Measurements from ENCODE around the gene ARHGAP8. TPM values are rescaled to one million over a fixed set of nuclear protein-coding genes. Genes with fewer than 3 reads are reported as not detected.

Gene ARHGAP8
- total and polyA plus RNA-seq, 2 donors (not counting 3 experiments of a cell fraction or from before 2014, with no cell fraction given) = not detected

GRCh38 chr22:44786610-44787009 lies 34.2 kb downstream of the ARHGAP8 start:
- TF ChIP-seq MYC (IDR thresholded peaks at IDR 0.05; ENCODE audit: low read depth, low read length) = no peak
- TF ChIP-seq JUN (IDR thresholded peaks at IDR 0.05; ENCODE audit: borderline replicate concordance, insufficient read depth, insufficient read length, low read depth) = no peak
- TF ChIP-seq GATA2 (IDR thresholded peaks at IDR 0.05; ENCODE audit: insufficient read depth, insufficient read length, low read depth, low read length) = no peak
- TF ChIP-seq POLR2AphosphoS5 (IDR thresholded peaks at IDR 0.05; ENCODE audit: insufficient read depth, low read depth, low read length) = no peak
- TF ChIP-seq EZH2 (IDR thresholded peaks at IDR 0.05; ENCODE audit: borderline replicate concordance, low read depth, low read length, severe bottlenecking) = no peak
- TF ChIP-seq MAX (IDR thresholded peaks at IDR 0.05; ENCODE audit: insufficient read depth, insufficient read length) = no peak
- no peak for TF ChIP-seq FOS (IDR thresholded peaks at IDR 0.05; ENCODE audit: borderline replicate concordance, insufficient read depth, low read length)
- TF ChIP-seq CTCF (IDR thresholded peaks at IDR 0.05; ENCODE audit: extremely low read depth in 1 of 2, insufficient read depth in 1 of 2, low read depth in 1 of 2, low read length in 2 of 2) = no peak
- TF ChIP-seq POLR2A (IDR thresholded peaks at IDR 0.05; ENCODE audit: low read depth, low read length) = no peak
- no peaks in the 10 kb centered on the region for H3K4me1 ChIP-seq (ENCODE audit: control insufficient read depth, extremely low read depth, insufficient read depth, low read length)
- H2AFZ ChIP-seq (ENCODE audit: low read depth, low read length) = no peak overlapping the region
- no peaks in the 10 kb centered on the region for H3K9me3 ChIP-seq (replicated peaks; ENCODE audit: control insufficient read depth, insufficient read depth, low read length)
- ChIA-PET CTCF (no interaction called here), POLR2A (no interaction called here)
- no peaks in the 10 kb centered on the region for H3K9me1 ChIP-seq (replicated peaks; ENCODE audit: control insufficient read depth, extremely low read depth, insufficient read depth, low read length)
- no peak overlapping the region for H3K4me3 ChIP-seq (replicated peaks in 1 of 3; ENCODE audit: insufficient read depth in 1 of 3, low read depth in 1 of 3, low read length in 3 of 3)
- H3K36me3 ChIP-seq (ENCODE audit: control insufficient read depth in 2 of 2, extremely low read depth in 1 of 2, insufficient read depth in 2 of 2, low read length in 2 of 2) = no peaks in the 10 kb centered on the region
- H3K27me3 ChIP-seq (ENCODE audit: control insufficient read depth in 2 of 2, insufficient read depth in 2 of 2, low read length in 2 of 2) = no peaks in the 10 kb centered on the region
- DNase-seq (ENCODE audit: low read depth, low spot score) (no peak), FAIRE-seq (no peak)
- intact Hi-C loops (cut with micrococcal nuclease) (no loop called here), dilution Hi-C loops (cut with MboI; ENCODE audit: extremely low pct_ligation_motif_present, low sequenced_read_pairs) (no loop called here)
- H3K79me2 ChIP-seq (ENCODE audit: control insufficient read depth, insufficient read depth, low read length) = no peaks in the 10 kb centered on the region
- BruUV-seq (replicated peaks) = no TSS peak
- H4K20me1 ChIP-seq (replicated peaks; ENCODE audit: control insufficient read depth, extremely low read depth, insufficient read depth, low read length) = no peaks in the 10 kb centered on the region
- H3K9ac ChIP-seq (replicated peaks; ENCODE audit: extremely low read depth, insufficient read depth, low read length) = no peak overlapping the region
- no peak overlapping the region for H3K27ac ChIP-seq (ENCODE audit: insufficient read depth, low read depth, low read length)
- no peak overlapping the region for H3K4me2 ChIP-seq (ENCODE audit: insufficient read depth, low read length)
